GM21717 (cell line): ENCODE results near the gene GRK3.
"Not testable (repeated sequence)": the region's sequence is repeated elsewhere in the genome, so short reads cannot be mapped to it uniquely, and the experiment has no call there.

Source experiments
- ATAC-seq: cut with Tn5 transposase; IDR thresholded peaks from one replicate; pipeline ENCODE4 v1.9.1; 2021; ENCODE audit warnings: mild to moderate bottlenecking, moderate library complexity; ENCODE audit not compliant: unreplicated experiment

Gene GRK3

DNA sequence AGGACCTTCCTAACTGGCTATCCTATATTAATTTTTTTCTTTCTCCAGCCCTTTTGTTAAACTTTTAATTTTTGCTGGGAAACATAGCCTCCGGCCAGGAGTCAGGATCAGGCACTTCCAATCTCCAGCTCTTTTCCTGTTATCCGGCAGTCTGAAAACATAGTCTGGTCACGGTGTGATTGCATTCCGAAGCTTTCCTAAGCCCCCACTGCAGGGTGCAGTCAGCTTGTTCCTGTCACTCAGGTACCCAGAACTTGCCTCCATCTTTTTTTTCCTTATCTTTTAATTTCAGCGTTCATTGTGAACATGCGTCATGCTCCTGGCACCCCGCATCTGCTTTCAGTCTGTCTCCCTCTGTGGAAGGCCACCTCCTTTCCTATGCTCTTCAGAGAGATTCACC is 59.4 kb downstream of the GRK3 start:
- ATAC-seq, result no peak

DNA sequence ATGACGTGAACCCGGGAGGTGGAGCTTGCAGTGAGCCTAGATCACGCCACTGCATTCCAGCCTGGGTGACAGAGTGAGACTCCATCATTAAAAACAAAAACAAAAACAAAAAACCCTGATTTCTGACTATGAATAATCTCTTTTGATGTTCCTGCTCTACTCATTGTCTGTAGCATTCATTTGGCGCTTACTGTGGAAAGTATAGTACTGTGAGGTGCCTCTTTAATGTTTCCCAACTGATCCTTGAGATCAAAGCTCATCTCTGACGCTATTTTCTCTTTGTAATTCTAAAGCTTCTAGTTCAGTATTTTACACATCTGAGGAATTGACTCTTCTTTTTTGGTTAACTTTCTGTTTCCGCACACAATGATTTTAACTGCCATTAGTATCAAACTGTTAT is 60.0 kb downstream of the GRK3 start:
- no peak for ATAC-seq

DNA sequence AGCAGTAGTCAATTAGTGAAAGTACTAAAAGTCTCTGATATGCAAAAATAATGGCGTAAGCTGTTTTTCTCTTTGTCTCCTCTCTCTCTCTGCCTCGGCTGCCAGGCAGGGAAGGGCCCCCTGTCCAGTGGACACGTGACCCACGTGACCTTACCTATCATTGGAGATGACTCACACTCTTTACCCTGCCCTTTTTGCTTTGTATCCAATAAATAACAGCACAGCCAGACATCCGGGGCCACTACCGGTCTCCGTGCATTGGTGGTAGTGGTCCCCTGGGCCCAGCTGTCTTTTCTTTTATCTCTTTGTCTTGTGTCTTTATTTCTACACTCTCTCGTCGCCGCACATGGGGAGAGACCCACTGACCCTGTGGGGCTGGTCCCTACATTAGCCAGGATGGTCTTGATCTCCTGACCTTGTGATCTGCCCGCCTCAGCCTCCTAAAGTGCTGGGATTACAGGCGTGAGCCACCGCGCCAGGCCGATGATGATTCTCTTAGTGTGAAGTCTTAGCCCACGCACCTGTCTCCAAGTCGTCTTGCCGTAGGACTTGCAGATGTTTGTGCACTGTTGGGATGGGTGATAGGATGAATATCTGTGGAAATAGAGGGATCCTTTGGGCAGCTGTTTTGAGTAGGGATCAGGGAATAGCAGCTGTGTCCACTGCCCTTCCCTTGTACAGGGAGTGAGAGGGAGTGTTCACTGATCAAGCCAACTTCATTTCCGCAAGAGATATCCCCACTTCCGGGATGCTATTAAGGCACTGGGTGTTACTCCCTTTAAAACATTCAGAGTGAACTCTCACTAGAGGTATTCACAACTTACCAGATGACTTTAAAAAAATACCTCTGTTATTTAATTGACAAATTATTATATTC is 61.5 kb downstream of the GRK3 start:
- not testable (repeated sequence) for ATAC-seq

DNA sequence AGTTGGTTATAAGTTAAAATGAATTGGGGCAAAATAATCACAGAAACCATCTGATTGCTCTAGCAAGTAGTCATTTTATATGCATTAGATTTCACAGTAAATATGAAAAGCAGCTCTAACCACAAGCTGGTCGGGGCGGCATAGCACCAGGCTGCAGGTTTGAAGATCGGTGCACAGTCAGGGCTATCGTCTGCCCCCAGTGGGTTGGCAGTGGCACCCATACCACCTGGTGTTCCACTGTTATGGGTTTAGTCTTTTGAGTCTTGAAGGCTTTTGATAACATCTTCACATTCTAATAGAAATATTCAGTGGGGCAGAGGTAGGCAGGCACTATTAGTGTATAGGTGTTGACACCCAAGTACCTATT is 62.1 kb downstream of the GRK3 start:
- no peak for ATAC-seq

DNA sequence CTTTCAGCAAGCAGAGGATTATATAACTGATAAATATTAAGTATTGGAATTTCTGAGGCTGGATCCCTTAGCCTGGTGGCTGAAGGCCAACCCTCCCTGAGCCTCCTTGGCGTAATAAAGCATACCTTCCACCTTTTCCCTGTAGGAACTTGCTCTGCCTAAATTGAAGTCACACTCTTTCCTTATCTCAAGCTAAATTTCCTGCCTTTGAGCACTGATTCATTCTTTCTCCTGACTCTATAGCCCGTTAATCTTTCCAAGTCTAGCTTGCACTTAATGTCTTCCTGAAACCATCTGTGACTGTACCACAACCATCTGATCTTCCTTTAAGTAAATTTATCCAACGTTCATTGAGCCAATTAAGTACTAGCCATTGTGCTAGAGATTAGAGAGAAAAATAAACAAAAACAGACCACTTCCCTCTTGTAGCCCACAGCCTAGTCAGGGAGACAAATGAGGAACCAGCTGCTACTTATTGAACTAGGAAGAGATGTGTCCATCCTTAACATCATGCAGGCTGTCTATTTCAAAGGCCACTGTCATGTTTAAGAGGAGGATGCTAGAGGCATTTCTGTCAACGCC is 62.9 kb downstream of the GRK3 start:
- ATAC-seq, result no peak

DNA sequence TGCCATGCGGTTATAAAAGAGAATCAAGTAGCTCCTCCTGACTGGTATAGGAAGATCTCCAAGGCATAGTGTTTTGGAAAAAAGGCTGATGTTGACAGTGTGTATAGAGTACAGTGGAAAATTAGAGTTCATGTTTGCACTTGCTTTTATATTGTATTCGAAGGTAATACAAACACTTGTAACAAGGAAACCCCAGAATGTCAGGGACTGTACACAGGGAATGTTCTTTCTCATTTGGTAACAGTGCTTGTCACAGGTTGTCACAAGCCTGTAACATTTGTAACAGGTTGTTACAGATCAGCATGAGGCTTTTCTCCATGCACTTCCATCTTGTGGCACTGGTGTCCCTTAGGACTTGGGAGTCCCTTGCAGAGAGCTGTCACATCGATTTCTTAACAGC is 64.0 kb downstream of the GRK3 start:
- ATAC-seq, result no peak

DNA sequence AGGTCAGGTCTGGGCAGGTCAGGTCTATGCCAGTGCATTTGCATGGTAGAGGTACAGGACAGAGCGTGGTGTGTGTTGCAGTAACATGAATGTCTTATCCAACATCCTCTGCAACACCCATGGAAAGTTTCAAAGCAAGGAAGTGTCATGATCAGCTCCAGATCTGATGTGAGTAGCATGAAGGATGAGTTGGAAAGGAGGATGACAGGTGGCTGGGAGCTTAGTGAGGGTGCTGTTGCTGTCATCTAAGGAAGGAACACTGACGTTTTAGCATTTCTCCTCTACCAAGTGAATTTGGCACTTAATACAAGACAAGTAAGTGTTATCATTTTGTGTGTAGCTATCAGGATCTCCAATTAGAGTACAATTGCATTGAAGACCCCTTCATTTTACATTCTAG is 65.1 kb downstream of the GRK3 start:
- ATAC-seq, result no peak

DNA sequence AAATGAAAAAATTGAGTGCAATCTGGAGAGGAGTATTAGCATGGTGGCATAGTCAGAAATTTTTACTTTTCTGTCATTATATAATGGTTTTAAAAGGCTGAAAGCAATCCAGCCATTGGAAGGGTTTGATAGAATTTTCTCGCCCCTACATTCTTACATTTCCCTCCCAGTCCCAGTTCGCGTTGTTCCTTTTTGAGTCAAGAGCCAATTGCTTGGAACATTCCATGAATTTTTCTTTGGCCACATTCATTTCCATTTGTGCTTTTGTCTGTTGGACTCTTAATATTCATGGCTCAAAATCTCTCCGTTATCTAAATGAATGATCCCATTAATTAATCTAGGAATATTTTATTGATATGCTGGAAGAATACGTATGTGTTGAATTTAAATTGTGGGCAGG is 66.0 kb downstream of the GRK3 start:
- ATAC-seq, result no peak

DNA sequence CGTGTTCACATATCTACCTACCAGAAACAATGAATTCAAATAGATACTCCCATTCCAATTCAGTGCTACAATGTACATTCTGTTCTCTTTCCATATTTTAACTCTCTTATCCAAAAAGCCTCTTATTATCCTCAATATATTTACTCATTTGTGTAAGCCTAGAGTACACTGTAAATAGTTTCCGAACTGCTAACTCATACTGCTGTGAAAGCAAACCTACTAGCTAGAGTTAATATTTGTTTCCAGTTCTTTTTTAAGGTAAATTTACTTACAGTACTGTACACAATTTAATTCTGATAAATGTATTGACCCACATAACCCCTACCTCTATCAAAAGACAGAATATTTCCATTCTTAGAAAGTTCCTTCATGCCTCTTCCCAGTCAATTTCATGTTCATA is 71.8 kb downstream of the GRK3 start:
- no peak for ATAC-seq

DNA sequence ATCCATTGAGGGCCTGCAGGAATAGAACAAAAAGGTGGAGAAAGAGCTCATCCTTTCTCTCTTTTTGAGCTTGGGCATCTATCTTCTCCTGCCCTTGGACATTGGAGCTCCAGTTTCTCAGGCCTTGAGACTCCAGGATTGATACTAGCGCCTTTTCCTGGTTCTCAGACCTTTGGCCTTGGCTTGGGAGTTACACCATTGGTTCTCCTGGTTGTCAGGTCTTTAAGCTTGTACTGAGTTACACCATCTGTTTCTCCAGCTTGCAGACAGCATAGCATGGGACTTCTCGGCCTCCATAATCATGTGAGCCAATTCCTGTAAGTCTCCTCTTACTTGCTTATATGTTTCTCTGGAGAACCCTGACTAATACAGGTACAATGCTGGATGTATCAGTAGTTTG is 72.6 kb downstream of the GRK3 start:
- ATAC-seq, result no peak

DNA sequence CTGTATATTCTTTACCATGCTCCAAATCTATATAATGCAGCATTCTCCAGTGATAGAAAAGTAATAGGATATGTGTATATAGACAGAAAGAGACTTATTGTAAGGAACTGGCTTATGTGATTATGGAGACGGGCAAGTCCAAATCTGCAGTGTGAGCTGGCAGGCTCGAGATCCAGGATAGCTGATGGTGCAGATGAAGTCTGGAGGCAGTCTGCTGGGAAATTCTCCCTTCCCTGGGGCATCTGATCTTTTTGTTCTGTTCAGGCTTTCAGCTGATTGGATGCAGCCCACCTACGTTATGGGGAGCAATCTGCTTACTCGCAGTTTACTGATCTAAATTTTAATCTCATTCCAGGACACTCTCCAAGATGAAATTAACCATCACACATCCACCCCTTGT is 73.2 kb downstream of the GRK3 start:
- no peak for ATAC-seq

DNA sequence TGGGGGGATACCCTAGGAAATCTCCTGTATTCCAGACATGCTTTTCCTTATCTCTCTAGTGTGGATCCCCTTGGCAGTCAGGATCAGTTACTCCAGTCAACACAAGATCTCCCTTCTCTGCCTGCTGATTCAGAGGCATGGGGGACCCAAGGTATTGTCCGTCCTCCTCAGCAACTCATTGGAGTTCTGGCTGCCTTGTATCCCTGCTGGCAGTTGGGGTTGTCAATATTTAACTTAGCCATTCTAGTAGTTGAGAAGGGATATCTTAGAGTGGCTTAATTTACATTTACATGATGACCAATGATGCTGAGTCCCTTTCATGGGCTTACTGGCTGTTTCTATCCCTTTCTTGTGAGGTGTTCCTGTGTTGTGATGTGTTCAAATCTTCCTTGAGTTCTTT is 74.2 kb downstream of the GRK3 start:
- ATAC-seq, result no peak

DNA sequence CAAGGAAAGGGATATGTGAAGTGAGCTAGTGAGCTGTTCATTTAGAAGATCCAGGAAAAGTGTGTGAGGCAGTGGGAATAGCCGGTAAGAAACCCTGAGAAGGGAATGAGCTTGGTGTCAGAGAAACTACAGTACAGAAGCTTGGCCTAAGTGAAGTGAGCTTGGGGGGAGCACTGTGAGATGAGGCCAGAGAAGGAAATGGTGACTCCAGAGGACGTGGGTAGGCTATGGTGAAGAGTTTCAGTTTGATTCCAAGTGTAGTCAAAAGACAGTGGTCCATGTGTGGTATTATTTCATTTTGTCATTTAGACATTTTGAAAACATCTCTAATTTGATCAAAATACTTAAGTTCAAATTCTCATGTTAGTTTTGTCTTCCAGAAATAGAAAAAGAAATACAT is 77.2 kb downstream of the GRK3 start:
- ATAC-seq, result no peak

DNA sequence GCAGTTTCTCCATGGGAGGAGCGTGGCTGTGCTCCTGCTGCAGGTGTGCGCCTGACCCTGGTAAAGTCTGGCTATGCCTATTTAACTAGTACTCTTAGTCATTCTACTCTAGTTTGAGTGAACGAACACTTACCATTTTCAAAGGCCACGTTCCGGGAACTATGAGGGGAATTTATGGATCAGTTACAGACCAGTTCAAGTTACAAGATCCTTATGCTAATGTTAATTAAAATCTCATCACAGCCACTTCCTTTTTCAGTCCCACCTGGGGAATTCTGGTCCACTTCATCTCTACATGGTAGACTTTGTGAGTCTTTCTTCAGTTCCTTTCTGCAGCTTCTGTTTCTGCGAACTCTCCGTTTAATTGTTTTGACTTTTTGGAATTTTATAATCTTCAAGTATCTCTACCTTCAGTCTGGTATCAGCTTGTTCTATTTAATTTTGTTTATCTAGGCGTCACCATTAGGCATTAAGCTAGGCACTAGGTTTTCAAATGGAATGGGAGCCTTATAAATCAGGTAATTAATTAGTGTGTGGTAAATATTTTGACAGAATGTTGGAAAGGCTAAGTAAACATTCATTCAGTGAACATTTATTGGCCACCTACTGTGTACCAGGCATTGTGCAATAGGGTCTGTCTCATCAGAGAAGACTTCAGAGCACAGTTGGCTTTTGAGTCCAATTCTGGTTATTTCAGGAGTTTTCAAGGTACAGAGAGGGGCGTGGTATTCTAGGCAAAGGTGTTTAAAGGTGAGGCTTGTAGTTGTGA is 78.9 kb downstream of the GRK3 start:
- ATAC-seq, result no peak

DNA sequence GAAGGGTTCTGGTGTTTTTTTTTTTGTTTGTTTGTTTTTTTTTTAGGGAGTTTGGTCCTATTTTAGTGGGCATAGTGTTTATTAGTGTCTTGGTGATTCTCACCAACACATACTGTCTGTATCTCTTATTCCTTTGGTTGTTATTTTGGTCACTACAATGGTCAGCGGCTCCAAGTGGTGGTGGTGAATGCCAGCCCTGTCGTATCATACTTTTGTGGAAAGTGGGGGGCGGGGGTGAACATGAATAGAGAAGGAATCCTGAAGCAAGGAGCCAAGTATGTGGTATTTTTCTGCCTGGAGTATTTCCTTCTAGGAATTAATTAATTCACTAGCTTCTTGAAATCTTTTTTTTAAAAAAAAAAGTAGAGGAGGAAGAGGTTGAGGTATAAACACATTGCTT is 79.6 kb downstream of the GRK3 start:
- no peak for ATAC-seq

DNA sequence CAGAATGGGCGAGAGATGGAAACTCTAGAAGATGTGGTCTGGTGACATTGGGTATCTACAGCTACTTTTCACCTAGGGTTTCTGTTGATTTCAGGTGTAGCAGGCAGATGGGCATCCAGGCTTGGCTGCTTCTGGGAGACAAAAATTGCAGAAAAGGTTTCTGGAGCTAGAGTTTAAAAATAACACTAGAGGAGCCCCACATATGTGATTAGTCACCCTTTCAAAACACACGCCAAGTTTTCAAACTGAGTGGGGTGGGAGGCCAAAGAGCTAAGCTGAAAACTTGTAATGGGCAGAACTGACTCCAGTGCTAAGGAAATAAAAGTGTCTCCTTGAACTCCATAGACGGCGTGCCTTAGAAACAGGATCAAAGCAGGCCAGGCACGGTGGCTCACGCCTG is 80.8 kb downstream of the GRK3 start:
- no peak for ATAC-seq

DNA sequence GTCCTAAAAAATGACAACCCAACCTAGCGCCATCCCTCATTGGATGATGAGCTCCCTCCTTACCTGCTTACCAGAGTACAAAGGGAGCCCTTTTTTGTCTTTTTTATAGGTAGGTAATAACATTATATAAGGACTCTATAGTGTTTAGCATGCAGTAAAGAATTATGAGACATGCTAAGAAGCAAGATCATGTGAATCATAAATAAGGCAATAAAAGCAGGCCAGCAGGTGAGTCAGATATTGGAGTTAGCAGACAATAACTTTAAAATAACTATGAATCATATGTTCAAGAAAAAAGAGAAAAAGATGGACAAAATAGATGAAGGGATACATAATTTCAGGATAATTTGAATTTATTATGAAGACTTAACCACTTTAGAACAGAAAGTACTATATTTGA is 81.5 kb downstream of the GRK3 start:
- ATAC-seq, result no peak

DNA sequence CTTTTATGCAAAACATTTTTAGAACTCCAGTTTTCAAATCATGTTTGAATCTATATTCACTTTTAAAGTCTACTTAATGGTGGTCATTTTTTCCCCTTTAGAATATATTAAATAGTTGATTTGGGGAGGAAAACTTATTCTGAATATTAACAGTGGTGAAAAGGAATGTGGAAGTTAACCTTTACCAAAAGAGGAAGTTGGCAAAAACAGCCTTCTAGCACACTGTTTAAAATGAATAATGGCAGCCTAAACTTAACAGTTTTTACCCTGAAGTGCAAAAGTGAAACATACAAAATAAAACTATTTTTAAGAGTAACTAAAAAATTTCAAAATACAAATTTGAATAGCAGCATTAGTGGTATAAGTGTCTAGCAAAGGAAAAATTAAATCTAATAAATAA is 86.4 kb downstream of the GRK3 start:
- ATAC-seq, result no peak

DNA sequence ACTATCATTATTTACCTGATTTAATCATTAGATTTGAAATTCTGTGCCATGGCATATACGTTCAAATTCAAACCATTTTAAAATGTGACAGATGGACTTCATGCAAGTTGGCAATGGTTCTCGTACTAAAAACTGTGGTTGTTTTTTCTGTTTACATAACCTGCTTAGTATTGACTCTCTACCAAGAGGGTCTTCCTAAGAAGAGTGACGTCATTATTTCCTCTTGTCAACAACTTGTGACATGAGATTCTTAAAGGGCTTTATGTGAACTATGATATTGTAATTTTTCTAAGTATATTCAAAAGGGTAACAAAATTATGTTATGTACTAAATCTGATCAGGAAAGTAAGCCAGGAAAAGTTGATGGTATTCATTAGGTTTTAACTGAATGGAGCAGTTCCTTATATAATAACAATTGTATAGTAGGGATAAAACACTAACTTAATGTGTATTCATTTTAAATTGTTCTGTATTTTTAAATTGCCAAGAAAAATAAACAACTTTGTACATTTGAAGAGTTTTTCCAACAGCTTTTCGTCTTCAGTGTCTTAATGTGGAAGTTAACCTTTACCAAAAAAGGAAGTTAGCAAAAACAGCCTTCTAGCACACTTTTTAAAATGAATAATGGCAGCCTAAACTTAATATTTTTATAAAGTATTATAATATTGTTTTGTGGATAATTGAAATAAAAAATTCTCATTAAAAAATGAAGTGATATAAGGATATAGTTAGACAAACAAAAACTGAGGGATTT is 87.0 kb downstream of the GRK3 start:
- ATAC-seq, result no peak

DNA sequence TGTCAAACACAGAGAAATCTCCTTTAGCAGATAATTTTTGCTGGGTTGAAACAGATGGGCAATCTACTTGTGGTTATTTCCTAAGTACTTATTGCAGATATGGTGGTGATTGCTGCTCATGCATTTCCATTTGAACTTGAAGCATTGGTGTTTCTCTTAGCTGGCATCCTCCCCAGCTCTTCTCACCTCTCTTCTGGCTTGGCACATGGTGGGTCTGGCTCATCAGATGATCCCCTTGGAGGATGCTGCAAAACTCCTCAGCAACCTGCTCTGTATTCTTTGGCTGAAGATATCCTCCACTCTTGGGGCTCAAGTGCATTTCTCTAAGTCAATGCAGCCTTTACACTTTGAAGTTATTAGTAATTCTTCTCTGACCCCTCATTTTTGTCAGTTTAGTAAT is 90.2 kb downstream of the GRK3 start:
- no peak for ATAC-seq

DNA sequence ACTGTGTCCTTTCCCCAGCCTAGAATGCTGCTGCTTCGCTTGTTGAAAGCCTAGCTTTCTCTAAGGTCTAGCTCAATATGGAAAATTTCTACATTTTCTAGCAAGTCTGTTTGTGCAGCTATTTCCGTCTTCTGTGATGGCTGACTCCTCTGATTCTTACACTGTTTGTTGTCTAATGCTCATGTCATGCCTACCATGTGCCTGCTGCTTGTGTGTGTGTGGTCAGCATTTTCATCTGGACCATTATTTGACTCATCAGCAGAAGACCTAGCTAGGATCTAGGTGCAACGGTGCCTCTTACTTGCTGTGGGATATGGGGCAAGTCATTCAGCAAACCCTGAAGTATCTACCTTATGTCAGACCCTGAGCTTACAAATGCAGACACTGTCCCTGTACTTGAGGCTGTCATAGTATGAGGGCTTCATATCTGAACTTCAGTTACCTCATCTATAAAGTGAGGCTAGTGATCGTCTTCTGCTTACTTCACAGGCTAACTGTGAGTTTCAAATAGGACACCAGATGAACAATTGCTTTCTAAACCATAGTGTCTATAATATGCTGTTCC is 91.0 kb downstream of the GRK3 start:
- no peak for ATAC-seq
